ENCODE measurements around the gene GGCT. TPM values are rescaled to one million over a fixed set of nuclear protein-coding genes. Genes with fewer than 3 reads are reported as not detected.
"Not testable (repeated sequence)": the region's sequence is repeated elsewhere in the genome, so short reads cannot be mapped to it uniquely, and the experiment has no call there.

GGCT gene, protein sequence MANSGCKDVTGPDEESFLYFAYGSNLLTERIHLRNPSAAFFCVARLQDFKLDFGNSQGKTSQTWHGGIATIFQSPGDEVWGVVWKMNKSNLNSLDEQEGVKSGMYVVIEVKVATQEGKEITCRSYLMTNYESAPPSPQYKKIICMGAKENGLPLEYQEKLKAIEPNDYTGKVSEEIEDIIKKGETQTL
- total RNA-seq (2014; rRNA removed; shearing (Covaris generic); ENCODE audit: low replicate concordance), result 49.3 and 143 TPM in 2 replicates

DNA sequence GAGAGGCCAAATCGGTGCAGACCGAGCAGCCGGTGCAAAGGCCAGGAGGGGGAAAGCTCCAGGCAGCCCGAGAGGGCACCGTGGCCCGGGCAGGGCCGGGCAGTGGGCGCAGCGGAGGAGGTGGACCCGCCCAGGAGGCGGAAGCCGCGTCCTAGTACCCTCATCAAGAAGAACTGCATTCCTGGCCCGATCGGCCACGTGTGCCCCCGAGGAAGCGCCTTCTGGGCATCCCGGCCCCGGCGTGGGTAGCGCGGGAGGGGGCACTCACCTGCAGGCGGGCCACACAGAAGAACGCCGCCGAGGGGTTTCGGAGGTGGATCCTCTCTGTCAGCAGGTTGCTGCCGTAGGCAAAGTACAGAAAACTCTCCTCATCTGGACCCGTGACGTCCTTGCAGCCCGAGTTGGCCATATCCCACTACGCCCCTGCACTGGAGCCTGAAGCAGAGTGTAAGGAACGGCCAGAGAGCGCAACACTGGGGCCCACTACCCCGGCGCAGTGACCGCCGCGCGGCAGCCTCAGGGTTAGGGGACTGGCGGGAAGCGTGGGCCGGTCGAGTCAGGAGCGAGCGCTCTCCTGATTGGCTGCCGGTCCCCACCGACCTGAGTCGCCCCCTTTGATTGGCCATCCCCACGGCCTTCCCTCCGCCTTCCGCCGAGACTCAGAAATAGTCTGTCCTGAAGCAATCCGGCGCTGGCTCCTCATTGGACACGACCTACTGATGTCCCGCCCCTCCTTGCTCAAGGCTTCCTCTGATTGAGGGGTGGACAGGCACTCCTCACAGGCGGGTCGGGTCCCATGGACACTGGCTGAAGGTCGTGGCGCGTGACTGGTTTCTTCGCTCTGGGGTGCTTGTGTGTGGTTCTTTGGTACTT lies at the start of gene GGCT:
Gene GGCT (minus strand): TSS at position 529 of the 873 bp plus-strand sequence. CDS start 120 bp downstream, at position 409.
- DNase-seq, result peak; percentile 98
- H3K27me3 ChIP-seq, result no peaks in the 10 kb centered on the region
- no peaks in the 10 kb centered on the region for H3K9me3 ChIP-seq
- peak within 1 kb of the TSS; percentile 87 for H3K4me3 ChIP-seq
- peaks cover 32% of the 10 kb centered on the region for H3K36me3 ChIP-seq

DNA sequence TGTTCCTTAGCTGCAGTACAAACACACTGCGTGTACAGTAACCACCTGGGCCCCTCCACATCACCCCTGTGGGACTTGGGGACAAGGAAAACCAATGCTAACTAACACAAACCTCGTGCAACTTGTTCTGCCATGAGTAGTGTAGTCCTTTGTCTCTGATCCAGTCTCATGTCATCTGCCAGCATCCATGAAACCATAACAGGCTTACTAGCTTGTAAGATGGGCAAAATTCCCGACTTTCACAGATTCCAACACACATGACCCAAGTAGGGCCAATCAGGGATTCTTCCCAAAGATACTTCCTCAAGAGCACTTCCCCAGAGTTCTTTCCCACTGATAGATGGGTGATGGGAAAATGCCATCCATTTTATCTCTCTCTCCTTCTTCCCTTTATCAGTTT lies 48.9 kb upstream of the GGCT start:
- no peaks in the 10 kb centered on the region for H3K9me3 ChIP-seq
- H3K4me3 ChIP-seq, result no peak overlapping the region
- DNase-seq, result no peak
- no peaks in the 10 kb centered on the region for H3K36me3 ChIP-seq
- H3K27me3 ChIP-seq, result no peaks in the 10 kb centered on the region

DNA sequence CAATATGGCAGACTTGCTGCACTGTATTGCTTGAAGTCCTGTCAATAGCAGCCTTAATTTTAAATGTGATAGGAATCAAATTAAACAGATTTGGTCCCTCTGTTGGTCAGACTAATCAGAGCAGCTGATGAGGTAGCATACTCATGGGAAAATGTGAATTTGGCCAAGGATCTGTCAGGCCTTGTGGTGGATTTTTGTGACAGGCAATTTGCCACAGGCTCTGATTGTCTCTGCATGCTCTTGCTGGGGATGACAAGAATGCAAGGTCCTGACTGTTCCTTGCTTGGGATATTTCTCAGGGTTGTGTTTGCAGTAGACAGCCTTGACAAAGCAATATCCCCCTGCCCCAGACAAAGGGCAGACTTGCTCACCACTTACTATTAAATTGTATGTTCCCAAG lies 48.5 kb upstream of the GGCT start:
- H3K9me3 ChIP-seq, result no peaks in the 10 kb centered on the region
- H3K36me3 ChIP-seq, result no peaks in the 10 kb centered on the region
- H3K27me3 ChIP-seq, result no peaks in the 10 kb centered on the region
- no peak overlapping the region for H3K4me3 ChIP-seq
- no peak for DNase-seq

DNA sequence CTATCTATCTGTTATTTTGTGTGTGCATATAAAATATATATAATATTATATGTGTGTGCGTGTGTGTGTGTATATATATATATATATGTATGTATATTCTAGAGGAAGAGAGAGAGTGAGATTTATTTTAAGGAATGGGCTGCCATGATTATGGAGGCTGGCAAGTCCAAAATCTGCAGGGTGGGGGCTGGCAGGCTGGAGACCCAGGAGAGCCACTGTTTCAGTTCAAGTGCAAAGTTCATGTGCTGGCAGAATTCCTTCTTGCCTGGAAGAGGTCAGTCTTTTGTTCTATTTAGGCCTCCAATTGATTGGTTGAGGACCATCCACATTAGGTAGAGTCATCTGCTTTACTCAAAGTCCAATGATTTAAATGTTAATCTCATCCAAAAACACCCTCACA lies 47.7 kb upstream of the GGCT start:
- Histone ChIP-seq H3K27me3 (no peaks in the 10 kb centered on the region), H3K9me3 (no peaks in the 10 kb centered on the region)
- DNase-seq, result no peak

DNA sequence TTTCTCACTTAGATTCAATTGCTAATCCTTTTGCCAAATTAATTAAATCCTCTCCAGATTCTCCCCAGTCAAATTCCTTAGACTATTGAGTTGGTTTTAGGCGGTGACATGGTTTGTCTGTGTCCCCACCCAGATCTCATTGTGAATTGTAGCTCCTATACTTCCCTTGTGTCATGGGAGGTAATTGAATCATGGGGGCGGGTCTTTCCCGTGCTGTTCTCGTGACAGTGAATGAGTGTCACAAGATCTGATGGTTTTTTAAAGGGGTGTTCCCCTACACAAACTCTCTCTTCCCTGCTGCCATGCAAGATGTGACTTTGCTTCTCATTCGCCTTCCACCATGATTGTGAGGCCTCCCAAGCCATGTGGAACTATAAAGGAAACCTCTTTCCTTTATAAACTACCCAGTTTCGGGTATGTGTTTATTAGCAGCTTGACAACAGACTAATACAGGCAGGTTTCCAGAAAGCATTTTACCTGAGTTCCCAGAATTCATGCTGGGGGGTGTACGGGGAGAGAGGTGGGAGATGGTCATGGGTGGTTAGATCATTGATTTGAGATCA lies 45.4 kb upstream of the GGCT start:
- no peaks in the 10 kb centered on the region for H3K9me3 ChIP-seq
- DNase-seq, result no peak
- no peaks in the 10 kb centered on the region for H3K36me3 ChIP-seq
- no peak overlapping the region for H3K4me3 ChIP-seq
- H3K27me3 ChIP-seq, result no peaks in the 10 kb centered on the region

More for the DNA sequence above, 47.7 kb upstream of the GGCT start:
- Histone ChIP-seq H3K36me3 (no peaks in the 10 kb centered on the region), H3K4me3 (no peak overlapping the region)

DNA sequence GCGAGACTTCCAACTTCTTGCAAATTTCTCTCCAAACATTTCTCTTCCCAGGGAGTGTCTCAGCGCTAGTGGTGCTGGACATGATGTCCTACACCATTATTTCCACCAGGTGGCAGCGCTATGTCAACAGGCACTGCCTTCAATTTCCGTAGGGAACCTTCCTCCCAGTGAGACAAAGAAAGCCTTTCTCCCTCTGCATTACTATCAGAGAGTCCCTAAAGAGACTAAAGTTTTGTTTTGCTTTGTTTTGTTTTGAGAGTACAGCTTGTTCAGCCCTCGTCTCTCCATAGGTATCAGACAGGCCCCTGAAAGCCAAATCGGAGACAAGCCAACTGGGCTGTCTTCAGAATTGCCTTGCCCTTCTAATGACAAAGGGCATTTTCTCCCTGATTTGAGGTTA lies 44.2 kb upstream of the GGCT start:
- peak; percentile 43 for DNase-seq
- Histone ChIP-seq H3K9me3 (no peaks in the 10 kb centered on the region), H3K4me3 (no peak overlapping the region), H3K36me3 (no peaks in the 10 kb centered on the region), H3K27me3 (no peaks in the 10 kb centered on the region)

DNA sequence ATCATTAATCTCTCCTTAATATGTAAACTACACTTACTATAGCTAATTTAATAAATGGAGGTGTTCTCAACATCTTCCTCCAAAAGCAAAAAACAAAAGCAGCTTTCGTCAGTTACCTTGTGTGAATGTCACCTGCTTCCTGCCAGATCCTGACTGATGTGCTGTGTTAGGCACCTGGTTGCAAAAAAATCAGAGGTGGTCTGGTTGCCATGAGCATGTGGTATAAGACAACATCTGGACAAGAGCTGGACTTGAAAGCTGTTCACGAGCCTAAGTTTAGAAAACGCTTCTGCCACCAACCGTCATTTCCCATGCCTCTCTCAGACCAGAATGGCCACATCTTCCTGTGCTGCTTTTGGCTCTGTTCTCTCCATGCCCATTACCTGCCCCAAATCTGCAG lies 42.0 kb upstream of the GGCT start:
- H3K9me3 ChIP-seq, result no peaks in the 10 kb centered on the region
- no peaks in the 10 kb centered on the region for H3K36me3 ChIP-seq
- no peak for DNase-seq
- H3K27me3 ChIP-seq, result no peaks in the 10 kb centered on the region
- no peak overlapping the region for H3K4me3 ChIP-seq

DNA sequence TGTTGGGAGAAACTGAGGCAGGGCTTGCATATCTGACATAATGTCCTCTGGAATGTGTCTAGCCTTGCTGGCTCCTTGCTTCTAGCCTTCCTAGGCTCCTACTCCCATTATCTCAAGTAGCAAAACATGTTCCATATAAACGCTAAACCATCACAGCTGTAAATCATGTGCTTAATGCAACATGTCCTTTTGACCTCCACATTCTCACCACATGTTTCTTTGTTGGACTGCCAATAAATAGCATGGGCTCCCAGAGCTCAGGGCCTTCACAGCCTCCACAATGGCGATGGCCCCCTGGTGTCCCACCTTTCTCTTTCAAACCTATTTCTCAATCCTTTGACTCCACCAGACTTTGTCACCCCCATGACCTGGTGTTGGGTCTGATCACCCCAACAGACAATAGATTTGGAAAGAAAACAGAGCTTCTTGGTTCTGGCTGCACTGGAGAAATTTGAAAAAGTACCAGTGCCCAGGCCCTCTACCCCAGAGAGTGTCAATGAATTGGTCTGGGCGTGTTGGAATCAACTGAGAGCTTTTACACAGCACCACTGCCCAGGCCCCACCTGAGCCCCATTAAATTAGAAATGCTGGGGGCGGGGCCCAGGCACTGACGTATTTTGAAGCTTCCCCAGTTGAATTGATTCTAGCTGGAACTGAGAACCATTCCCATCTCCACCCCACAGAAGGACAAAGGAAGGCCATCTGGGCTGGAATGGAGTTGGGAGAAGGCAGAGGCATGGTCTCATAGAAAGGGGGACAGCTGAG lies 41.3 kb upstream of the GGCT start:
- Histone ChIP-seq H3K36me3 (no peaks in the 10 kb centered on the region), H3K9me3 (no peaks in the 10 kb centered on the region), H3K4me3 (no peak overlapping the region), H3K27me3 (no peaks in the 10 kb centered on the region)
- no peak for DNase-seq

DNA sequence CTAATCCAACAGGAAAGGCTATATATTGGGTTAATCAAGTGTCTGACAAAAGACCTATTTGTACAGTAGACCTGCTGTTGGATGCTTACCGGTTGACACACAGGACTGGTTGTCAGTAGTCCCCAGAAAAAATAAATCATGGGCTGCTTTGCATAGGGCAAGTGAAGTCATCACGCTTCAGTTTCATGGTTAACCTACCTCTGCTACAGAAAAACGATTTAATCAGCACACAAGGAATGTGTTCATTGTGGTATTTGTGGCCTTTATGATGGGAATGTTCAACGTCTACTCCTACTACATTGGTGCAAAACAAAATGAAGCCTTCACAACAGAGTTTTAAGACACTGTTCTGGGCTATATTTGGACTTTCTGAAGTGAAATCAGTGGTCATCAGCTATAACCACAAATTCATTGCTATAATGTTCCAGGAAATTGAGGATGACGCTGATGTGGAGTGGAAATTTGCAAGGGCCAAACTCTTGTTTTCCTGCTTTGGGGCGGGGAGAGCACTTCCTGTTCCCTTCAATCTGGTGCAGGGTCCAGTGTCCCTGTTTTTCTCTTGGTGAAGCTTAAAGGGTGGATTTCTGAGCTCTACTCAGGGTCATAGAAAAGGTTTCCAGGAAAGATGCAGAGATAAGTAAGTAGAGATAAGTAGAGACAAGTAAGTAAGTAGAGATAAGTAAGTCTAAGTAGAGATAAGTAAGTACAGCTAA lies 39.3 kb upstream of the GGCT start:
- no peaks in the 10 kb centered on the region for H3K36me3 ChIP-seq
- DNase-seq, result no peak
- no peak overlapping the region for H3K4me3 ChIP-seq
- no peaks in the 10 kb centered on the region for H3K27me3 ChIP-seq
- H3K9me3 ChIP-seq, result no peaks in the 10 kb centered on the region

DNA sequence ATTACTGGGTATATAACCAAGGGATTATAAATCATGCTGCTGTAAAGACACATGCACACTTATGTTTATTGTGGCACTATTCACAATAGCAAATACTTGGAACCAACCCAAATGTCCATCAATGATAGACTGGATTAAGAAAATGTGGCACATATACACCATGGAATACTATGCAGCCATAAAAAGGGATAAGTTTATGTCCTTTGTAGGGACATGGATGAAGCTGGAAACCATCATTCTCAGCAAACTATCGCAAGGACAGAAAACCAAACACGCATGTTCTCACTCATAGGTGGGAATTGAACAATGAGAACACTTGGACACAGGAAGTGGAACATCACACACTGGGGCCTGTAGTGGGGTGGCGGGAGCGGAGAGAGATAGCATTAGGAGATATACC lies 38.5 kb upstream of the GGCT start:
- DNase-seq, H3K36me3 ChIP-seq, H3K9me3 ChIP-seq, H3K27me3 ChIP-seq, H3K4me3 ChIP-seq: not testable (repeated sequence)

DNA sequence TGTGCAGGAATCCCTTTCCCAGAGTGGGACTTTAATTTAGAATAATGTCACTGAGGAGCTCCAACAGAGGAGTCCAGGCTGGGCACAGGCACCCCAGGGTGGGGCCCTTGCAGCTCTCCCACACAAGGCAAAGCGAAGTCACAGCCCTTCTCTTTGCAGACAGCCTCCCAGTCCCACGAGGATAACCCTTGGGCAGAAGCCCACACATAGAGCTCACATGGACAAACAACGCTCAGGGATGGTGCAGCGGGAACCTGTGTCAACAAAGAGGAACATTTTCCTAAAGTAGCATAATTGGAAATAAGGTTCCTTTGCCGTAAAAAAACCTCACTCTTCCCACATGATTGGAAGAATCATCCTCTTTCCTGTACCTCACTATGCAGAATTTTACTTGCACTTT lies 29.3 kb upstream of the GGCT start:
- Histone ChIP-seq H3K36me3 (no peaks in the 10 kb centered on the region), H3K27me3 (no peaks in the 10 kb centered on the region), H3K9me3 (no peaks in the 10 kb centered on the region), H3K4me3 (no peak overlapping the region)
- DNase-seq, result no peak

DNA sequence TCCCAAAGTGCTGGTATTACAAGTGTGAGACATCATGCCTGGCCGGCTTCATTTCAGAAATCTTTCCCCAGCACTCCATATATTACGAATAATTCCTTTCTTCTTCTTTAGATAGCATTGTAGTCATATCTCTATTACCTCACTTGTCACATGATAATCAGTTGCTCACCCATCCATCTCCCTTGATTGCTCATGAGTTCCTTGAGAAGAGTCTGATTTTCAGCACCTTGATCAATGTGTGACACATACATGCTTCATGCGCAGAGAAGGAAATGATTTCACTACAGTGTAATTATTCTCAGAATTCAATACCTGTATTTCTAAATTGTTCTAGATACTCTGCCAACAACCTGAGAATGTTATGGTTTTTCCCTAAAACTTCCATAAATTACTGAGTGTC lies 26.7 kb upstream of the GGCT start:
- no peak for DNase-seq
- no peaks in the 10 kb centered on the region for H3K9me3 ChIP-seq
- H3K36me3 ChIP-seq, result no peaks in the 10 kb centered on the region
- H3K4me3 ChIP-seq, result no peak overlapping the region
- H3K27me3 ChIP-seq, result no peaks in the 10 kb centered on the region

DNA sequence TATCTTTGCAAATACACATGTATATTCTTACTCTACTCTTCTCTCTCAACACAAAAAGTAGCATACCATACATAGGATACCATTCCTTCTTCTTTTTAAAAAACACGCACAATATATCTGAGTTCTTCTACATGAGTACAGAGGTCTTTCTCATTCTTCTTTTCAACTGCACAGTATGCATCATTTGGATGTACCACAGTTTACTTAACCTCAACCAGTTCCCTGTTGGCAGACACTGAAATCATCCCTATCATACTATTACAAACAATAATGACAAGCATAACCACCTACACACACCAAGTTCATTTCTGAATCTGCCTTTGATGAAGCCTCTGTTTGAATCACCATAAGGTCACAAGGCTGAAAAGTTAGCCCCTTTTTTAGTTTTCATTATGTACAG lies 25.7 kb upstream of the GGCT start:
- no peak for DNase-seq
- no peaks in the 10 kb centered on the region for H3K36me3 ChIP-seq
- H3K27me3 ChIP-seq, result no peaks in the 10 kb centered on the region
- no peaks in the 10 kb centered on the region for H3K9me3 ChIP-seq
- H3K4me3 ChIP-seq, result no peak overlapping the region

DNA sequence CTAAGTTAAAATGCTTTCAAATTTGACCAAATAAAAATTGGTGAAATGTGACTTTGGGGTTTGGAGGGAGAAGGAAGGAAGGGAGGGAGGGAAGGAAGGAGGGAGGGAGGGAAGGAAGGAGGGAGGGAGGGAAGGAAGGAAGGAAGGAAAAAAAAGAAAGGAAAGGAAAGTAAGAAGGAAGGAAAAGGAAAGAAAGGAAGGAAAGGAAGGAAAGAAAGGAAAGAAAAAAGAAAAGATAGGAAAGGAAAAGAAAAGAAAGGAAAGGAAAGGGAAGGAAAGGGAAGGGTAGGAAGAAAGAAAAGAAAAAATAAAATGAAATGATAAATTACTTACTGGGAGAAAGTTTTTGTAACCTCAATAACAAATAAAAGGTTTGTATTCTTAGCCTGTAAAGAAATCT lies 24.1 kb upstream of the GGCT start:
- no peak for DNase-seq
- no peaks in the 10 kb centered on the region for H3K9me3 ChIP-seq
- no peaks in the 10 kb centered on the region for H3K36me3 ChIP-seq
- H3K4me3 ChIP-seq, result no peak overlapping the region
- H3K27me3 ChIP-seq, result no peaks in the 10 kb centered on the region

DNA sequence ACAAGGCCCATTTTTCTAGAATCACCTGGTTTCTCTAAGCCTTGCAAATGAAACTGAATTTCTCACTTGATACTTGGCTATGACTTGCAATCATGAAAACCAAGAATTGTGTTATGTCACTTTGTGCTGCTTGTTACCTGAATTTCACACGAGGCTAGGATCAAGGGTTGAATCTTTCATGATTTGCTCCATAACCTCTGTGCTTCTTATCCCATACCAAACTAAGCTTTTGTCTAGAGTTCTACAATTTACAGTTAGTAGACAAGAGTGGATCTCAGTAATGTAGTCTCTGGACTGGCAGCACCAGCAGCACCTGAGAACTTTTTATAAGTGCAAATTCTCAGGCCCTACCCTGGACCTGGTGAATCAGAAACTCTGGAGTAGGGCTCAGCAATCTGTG lies 22.7 kb upstream of the GGCT start:
- DNase-seq, result not testable (repeated sequence)

DNA sequence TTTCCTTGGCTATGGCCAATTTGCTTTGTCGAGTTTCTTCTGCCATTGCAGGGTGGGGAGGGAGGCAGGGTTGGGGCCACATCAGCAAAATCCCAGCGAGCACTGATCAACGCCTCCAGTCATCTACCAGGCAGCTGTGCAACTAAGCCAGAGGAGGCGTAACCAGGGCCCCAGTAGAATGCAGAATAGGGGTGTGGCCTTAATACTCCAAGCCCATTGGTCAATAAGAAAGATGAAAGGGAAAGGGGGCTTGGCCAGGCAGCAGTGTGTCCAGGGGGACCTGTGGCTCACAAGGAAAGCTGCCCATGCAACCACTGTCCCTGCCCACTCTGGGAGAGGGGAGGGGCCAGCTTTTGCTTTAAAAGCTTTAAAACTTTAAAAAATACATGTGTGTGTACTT lies 21.5 kb upstream of the GGCT start:
- DNase-seq, result no peak
- no peaks in the 10 kb centered on the region for H3K9me3 ChIP-seq
- no peak overlapping the region for H3K4me3 ChIP-seq
- no peaks in the 10 kb centered on the region for H3K27me3 ChIP-seq
- H3K36me3 ChIP-seq, result no peaks in the 10 kb centered on the region

More for the DNA sequence above, 22.7 kb upstream of the GGCT start:
- H3K36me3 ChIP-seq, H3K27me3 ChIP-seq, H3K4me3 ChIP-seq, H3K9me3 ChIP-seq: not testable (repeated sequence)

All from MG63 (cell line).